GM19099 (cell line): ENCODE data around the gene OCLN.

Experiments used
- POLR2A ChIP-seq: IDR thresholded peaks from 3 replicates; pipeline ENCODE4 v1.6.1; 2011; ENCODE audit warnings: low read depth; ENCODE audit not compliant: insufficient read length; ENCODE audit errors: extremely low read depth

OCLN gene

GRCh38 chr5:69492391-69492922 is at the start of gene OCLN:
Gene OCLN (plus strand): TSS chr5:69492790. CDS start chr5:69504245, 11,455 bp downstream.
- TF ChIP-seq POLR2A, result peak; percentile 37

- no peak for TF ChIP-seq POLR2A
These were observed 48.3 kb upstream of the OCLN start for GRCh38 chr5:69444127-69444754.

- TF ChIP-seq POLR2A, result no peak
These were observed 43.1 kb upstream of the OCLN start for GRCh38 chr5:69449511-69449910.

GRCh38 chr5:69450116-69450515 is 42.5 kb upstream of the OCLN start:
- TF ChIP-seq POLR2A, result no peak

- no peak for TF ChIP-seq POLR2A
These were observed 40.5 kb upstream of the OCLN start for GRCh38 chr5:69451941-69452647.

GRCh38 chr5:69454460-69455249 is 37.9 kb upstream of the OCLN start:
- TF ChIP-seq POLR2A, result no peak

GRCh38 chr5:69462170-69462569 is 30.4 kb upstream of the OCLN start:
- no peak for TF ChIP-seq POLR2A

GRCh38 chr5:69467442-69468225 is 25.0 kb upstream of the OCLN start:
- TF ChIP-seq POLR2A, result no peak

- TF ChIP-seq POLR2A, result no peak
These were observed 24.0 kb upstream of the OCLN start for GRCh38 chr5:69468631-69469030.

- no peak for TF ChIP-seq POLR2A
These were observed 15.4 kb upstream of the OCLN start for GRCh38 chr5:69477170-69477569.

- TF ChIP-seq POLR2A, result no peak
These were observed 7.7 kb upstream of the OCLN start for GRCh38 chr5:69484891-69485290.

- TF ChIP-seq POLR2A, result no peak
These were observed 7.1 kb upstream of the OCLN start for GRCh38 chr5:69485471-69485870.

- no peak for TF ChIP-seq POLR2A
These were observed 3.3 kb upstream of the OCLN start for GRCh38 chr5:69489246-69489645.

GRCh38 chr5:69491027-69491426 is 1.6 kb upstream of the OCLN start:
- TF ChIP-seq POLR2A, result no peak
